GM13977 (cell line): ENCODE results near the gene ZBTB48.

Experiments
- DNase-seq: peaks from one replicate; pipeline ENCODE4 v3.0.0; 2012; ENCODE audit warnings: low spot score
- in situ Hi-C: fragments of 300-500 bp; cut with MboI; formaldehyde crosslinking; loops from one replicate; pipeline ENCODE4 v1.12.0; 2022; ENCODE audit warnings: low sequenced_read_pairs, low pct_unique_long_range_greater_than_20kb, mixed read lengths, inconsistent platforms; ENCODE audit not compliant: unreplicated experiment
- TF ChIP-seq, protein P1 (sequence below): IDR thresholded peaks from 2 replicates; pipeline ENCODE4 v1.5.1; 2012; ENCODE audit warnings: mild to moderate bottlenecking, control low read depth; ENCODE audit not compliant: insufficient read depth; ENCODE audit errors: extremely low read depth, missing control alignments

Gene ZBTB48

DNA sequence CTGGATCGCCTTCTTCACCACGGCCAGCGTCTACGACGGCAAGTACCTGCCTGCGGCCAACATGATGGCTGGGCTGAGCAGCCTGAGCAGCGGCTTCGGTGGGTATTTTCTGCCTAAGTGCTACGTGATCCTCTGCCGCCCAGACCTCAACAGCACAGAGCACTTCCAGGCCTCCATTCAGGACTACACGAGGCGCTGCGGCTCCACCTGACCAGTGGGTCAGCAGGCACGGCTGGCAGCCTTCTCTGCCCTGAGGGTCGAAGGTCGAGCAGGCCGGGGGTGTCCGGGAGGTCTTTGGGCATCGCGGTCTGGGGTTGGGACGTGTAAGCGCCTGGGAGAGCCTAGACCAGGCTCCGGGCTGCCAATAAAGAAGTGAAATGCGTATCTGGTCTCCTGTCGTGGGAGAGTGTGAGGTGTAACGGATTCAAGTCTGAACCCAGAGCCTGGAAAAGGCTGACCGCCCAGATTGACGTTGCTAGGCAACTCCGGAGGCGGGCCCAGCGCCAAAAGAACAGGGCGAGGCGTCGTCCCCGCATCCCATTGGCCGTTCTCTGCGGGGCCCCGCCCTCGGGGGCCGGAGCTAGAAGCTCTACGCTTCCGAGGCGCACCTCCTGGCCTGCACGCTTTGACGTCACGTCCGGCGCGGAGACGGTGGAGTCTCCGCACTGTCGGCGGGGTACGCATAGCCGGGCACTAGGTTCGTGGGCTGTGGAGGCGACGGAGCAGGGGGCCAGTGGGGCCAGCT, at the start of gene ZBTB48:
ZBTB48 (plus strand) TSS at position 621 of the 745 bp plus-strand sequence. CDS start 616 bp downstream, outside the sequence.
- in situ Hi-C loops, result no loop called here
- TF ChIP-seq, protein P1, sequence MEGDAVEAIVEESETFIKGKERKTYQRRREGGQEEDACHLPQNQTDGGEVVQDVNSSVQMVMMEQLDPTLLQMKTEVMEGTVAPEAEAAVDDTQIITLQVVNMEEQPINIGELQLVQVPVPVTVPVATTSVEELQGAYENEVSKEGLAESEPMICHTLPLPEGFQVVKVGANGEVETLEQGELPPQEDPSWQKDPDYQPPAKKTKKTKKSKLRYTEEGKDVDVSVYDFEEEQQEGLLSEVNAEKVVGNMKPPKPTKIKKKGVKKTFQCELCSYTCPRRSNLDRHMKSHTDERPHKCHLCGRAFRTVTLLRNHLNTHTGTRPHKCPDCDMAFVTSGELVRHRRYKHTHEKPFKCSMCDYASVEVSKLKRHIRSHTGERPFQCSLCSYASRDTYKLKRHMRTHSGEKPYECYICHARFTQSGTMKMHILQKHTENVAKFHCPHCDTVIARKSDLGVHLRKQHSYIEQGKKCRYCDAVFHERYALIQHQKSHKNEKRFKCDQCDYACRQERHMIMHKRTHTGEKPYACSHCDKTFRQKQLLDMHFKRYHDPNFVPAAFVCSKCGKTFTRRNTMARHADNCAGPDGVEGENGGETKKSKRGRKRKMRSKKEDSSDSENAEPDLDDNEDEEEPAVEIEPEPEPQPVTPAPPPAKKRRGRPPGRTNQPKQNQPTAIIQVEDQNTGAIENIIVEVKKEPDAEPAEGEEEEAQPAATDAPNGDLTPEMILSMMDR, result no peak
- peak; percentile 100 for DNase-seq

DNA sequence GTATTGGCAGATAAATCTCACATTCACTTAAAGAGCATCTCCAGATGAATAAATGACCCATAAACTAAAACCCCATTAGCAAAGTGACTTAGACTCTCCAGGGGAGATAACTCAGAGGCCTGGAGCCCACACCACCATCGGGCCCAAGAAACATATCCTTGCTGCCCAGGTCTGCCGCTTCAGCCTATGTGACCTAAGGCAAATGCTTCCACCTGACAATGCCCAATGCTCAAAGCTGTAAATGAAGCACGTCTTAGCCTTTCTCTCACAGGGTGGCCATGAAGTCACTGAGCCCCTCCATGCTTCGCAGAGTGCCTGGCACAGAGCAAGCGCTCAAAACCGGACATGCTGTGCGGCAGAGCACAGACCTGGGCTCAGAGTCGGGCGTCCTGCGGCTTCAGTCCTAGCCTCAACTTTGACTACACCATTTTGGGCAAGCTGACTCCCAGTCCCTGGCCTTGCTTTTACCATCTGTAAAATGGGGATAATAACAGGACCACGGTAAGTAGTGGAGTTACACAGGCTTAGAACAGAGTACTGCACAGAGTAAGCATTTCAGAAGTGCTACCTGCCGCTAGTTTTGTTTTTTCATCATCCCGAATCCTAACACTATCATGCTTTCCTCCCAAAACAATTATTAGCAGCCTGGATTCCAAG, 49.2 kb upstream of the ZBTB48 start:
- no peak for DNase-seq
- TF ChIP-seq, protein P1, result no peak

DNA sequence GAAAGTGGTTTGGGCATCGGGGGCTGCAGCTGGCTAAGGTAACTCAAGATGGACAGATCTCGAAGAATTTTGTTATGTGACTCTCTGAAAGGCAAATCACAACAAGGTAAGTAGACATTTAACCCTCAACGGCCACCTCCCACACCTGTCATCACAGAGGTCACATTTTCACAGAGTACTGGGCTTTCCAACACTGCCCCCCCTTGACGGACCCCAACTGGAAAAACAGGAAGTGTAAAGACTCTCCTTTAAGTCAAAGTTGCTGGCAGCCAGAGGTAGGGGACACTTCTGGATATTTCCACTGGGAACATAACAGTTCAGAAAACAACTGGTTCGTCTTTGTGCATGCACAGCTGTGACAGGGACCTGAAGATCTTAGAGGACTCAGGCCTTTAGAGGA, 47.8 kb upstream of the ZBTB48 start:
- in situ Hi-C loops, result no loop called here
- DNase-seq, result no peak
- TF ChIP-seq, protein P1, result no peak

More for the DNA sequence above, 49.2 kb upstream of the ZBTB48 start:
- in situ Hi-C loops, result no loop called here

DNA sequence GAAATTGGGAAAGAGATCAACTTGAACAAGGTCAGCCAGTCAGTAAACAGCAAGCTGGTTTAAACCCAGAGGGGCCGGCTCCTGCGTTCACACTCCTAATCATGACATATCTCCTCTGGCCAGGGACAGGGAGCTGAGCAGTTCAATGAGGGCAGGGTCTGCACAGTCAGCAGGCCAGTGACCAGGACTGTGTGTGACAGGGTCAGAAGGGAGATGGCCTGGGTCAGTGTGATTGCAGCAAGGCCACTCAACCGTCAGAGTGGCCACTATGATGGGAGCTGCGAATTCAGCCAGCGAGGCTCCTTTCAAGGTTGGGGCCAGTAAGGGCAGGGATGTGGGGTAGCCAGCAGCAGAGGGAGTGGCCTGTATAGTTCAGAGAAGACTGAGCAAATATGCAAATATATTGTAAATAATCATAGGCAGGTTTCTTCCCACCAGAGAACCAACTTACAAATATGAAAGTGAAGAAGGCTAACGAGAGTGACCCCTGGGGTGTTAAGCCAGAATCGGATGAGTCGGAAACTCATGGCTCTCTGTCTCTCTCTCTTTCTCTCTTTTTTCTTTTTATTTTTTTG, 45.5 kb upstream of the ZBTB48 start:
- TF ChIP-seq, protein P1, result no peak
- in situ Hi-C loops, result no loop called here
- no peak for DNase-seq

DNA sequence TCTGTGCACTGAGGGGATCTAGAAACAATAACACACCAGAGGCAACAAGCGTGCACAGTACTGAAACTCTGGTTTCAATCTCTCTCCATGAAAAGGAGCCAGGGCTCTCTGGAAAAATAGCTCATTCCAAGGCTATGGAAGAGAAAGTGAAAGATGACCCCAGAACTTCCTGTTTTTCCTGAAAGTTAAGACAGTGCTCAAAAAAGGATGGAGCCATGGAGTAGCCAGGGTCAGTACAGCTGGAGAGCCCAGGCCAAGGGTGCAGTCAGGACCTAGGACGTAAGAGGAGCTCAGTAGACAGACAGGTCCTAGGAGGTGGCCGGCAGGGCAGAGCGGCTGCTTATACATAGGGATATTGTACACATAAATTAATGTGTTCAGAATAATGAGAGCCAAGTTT, 44.6 kb upstream of the ZBTB48 start:
- TF ChIP-seq, protein P1, result no peak
- in situ Hi-C loops, result no loop called here
- no peak for DNase-seq

DNA sequence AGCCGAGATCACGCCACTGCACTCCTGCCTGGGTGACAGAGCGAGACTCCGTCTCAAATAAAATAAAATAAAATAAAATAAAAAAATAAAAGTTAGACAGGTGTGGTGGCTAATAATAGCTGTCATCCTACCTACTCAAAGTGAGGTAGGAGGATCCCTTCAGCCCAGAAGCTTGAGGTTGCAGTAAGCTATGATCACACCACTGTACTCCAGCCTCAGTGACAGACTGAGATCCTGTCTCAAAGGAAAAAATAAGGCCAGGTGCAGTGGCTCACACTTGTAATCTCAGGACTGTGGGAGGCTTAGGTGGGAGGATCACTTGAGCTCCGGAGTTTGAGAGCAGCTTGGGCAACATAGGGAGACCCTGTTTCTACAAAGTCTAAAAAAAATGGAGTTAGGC, 43.5 kb upstream of the ZBTB48 start:
- TF ChIP-seq, protein P1, result no peak
- DNase-seq, result no peak
- in situ Hi-C loops, result no loop called here
